Natural killer cell (primary cell): ENCODE measurements around the gene SCARB2. TPM values are rescaled to one million over a fixed set of nuclear protein-coding genes. Genes with fewer than 3 reads are reported as not detected.

Experiments
- ATAC-seq, 3 donors: fragments of 150-1000 bp in 2 of 3; fragments of 200-7000 bp in 1 of 3; cut with Tn5 transposase; 1 replicate in 1 of 3; 2 replicates in 2 of 3; pipeline ENCODE4 v1.10.0; 2021; ENCODE audit warnings: mild to moderate bottlenecking in 2 of 3, moderate library complexity in 2 of 3
- DNase-seq, 2 donors: peaks; one replicate each; pipeline versions ENCODE4 v3.0.0 to v3.0.0-alpha.2; 2013 to 2021; ENCODE audit warnings: mixed read lengths in 1 of 2
- H3K27ac ChIP-seq: one replicate; pipeline ENCODE4 v1.5.1; 2013; ENCODE audit warnings: mild to moderate bottlenecking, low read length
- H3K27me3 ChIP-seq: one replicate; pipeline ENCODE4 v1.6.1; 2013; ENCODE audit warnings: low read length; ENCODE audit not compliant: control insufficient read depth, insufficient read depth
- H3K36me3 ChIP-seq: one replicate; pipeline ENCODE4 v1.6.1; 2013; ENCODE audit warnings: low read length; ENCODE audit not compliant: control insufficient read depth, insufficient read depth
- H3K4me1 ChIP-seq: one replicate; pipeline ENCODE4 v1.6.1; 2013; ENCODE audit warnings: low read length; ENCODE audit not compliant: control insufficient read depth, insufficient read depth
- H3K4me3 ChIP-seq: one replicate; pipeline ENCODE4 v1.5.1; 2013; ENCODE audit warnings: low read length
- H3K9me3 ChIP-seq: one replicate; pipeline ENCODE4 v1.6.1; 2013; ENCODE audit warnings: low read length; ENCODE audit not compliant: control insufficient read depth, insufficient read depth
- H3K27ac Mint-ChIP-seq, 2 donors: one replicate each; pipeline ENCODE4 v1.8.0; 2022; ENCODE audit warnings: mild to moderate bottlenecking in 2 of 2, mixed read lengths in 2 of 2, moderate library complexity in 1 of 2
- H3K27me3 Mint-ChIP-seq, 2 donors: one replicate each; pipeline ENCODE4 v1.8.0; 2022; ENCODE audit warnings: low read depth in 2 of 2, mixed read lengths in 2 of 2
- H3K36me3 Mint-ChIP-seq: one replicate; pipeline ENCODE4 v1.8.0; 2022; ENCODE audit warnings: mixed read lengths
- H3K4me1 Mint-ChIP-seq, 2 donors: one replicate each; pipeline ENCODE4 v1.8.0; 2022; ENCODE audit warnings: mixed read lengths in 2 of 2
- H3K4me3 Mint-ChIP-seq: one replicate; pipeline ENCODE4 v1.8.0; 2022; ENCODE audit warnings: mild to moderate bottlenecking, moderate library complexity, mixed read lengths
- H3K9me3 Mint-ChIP-seq, 2 donors: one replicate each; pipeline ENCODE4 v1.8.0; 2022; ENCODE audit warnings: mixed read lengths in 2 of 2
- WGBS: methylation state at CpG from one replicate; pipeline ENCODE4 v1.1.7; 2013; ENCODE audit warnings: missing lambda C conversion rate; ENCODE audit not compliant: insufficient coverage; 5-methylcytosine and 5-hydroxymethylcytosine counted together
- intact Hi-C: fragments of 100-400 bp; cut with micrococcal nuclease; formaldehyde crosslinking; loops from one replicate; pipeline ENCODE4 v1.14.2; 2022
- total RNA-seq, 4 donors: library from RNA; stranded (reverse); fragments of 120-200 nt in 1 of 4; gene quantifications; one replicate each; pipeline versions ENCODE4 v1.2.3 to v1.2.4, GENCODE V29; 2013 to 2022
- TF ChIP-seq, protein P1 (sequence below): fragments of 200-600 bp; IDR thresholded peaks from one replicate; pipeline ENCODE4 v1.8.0; 2022; ENCODE audit warnings: antibody characterized with exemption

SCARB2 gene
- total RNA-seq, 3 donors from 2014 or later (not counting 1 experiment from before 2014, with no cell fraction given), result 22.0 to 39.0 (median 30.4) TPM

DNA sequence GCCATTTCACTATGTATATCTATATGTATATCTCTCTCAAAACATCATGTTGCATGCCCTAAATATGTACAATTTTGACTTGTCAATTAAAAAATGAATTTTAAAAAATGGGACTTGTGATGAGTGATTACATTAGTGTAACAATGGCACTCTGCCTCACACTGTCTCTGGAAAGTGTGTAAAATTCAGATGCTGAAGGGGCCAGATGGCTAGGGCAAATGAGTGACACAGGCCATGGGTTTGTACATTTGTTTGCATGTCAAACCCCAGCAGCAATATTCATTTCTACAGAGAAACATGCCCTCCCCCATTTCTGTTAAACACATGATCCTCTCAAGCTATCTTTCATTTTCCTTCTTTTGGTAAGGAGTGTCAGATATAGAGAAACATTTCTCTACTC is 8.1 kb downstream of the SCARB2 start:
- no peaks in the 10 kb centered on the region for H3K9me3 ChIP-seq
- Mint-ChIP-seq H3K4me3 (no peak overlapping the region), H3K9me3 (no peaks in the 10 kb centered on the region), H3K36me3 (no peaks in the 10 kb centered on the region), H3K27me3 (no peaks in the 10 kb centered on the region), H3K27ac (no peak overlapping the region), H3K4me1 (peaks cover 27 to 37% of the 10 kb centered on the region in 2 donors)
- intact Hi-C loops, result no loop called here
- no peaks in the 10 kb centered on the region for H3K36me3 ChIP-seq
- ATAC-seq (no peak), DNase-seq (no peak)
- H3K27ac ChIP-seq, result no peak overlapping the region
- H3K4me3 ChIP-seq, result no peak overlapping the region
- TF ChIP-seq, protein P1, sequence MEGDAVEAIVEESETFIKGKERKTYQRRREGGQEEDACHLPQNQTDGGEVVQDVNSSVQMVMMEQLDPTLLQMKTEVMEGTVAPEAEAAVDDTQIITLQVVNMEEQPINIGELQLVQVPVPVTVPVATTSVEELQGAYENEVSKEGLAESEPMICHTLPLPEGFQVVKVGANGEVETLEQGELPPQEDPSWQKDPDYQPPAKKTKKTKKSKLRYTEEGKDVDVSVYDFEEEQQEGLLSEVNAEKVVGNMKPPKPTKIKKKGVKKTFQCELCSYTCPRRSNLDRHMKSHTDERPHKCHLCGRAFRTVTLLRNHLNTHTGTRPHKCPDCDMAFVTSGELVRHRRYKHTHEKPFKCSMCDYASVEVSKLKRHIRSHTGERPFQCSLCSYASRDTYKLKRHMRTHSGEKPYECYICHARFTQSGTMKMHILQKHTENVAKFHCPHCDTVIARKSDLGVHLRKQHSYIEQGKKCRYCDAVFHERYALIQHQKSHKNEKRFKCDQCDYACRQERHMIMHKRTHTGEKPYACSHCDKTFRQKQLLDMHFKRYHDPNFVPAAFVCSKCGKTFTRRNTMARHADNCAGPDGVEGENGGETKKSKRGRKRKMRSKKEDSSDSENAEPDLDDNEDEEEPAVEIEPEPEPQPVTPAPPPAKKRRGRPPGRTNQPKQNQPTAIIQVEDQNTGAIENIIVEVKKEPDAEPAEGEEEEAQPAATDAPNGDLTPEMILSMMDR, result no peak
- H3K4me1 ChIP-seq, result peaks cover 4% of the 10 kb centered on the region
- no peaks in the 10 kb centered on the region for H3K27me3 ChIP-seq

DNA sequence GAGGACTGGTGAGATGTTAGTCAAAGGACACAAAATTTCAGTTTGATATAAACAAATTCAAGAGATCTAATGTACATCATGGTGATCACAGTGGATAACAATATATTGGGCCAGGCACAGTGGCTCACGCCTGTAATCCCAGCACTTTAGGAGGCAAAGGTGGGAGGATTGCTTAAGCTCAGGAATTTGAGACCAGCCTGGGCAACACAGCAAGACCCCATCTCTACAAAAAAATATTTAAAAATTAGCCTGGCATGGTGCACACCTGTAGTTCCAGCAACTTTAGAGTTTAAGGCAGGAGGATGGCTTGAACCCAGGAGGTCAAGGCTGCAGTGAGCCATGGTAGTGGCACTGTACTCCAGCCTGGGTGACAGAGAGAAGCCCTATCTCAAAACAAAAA is 8.7 kb downstream of the SCARB2 start:
- Histone ChIP-seq H3K4me1 (peaks cover 6% of the 10 kb centered on the region), H3K36me3 (no peaks in the 10 kb centered on the region), H3K9me3 (no peaks in the 10 kb centered on the region), H3K27ac (no peak overlapping the region), H3K4me3 (no peak overlapping the region), H3K27me3 (no peaks in the 10 kb centered on the region)
- TF ChIP-seq, protein P1, result no peak
- Mint-ChIP-seq H3K4me1 (peaks cover 31 to 37% of the 10 kb centered on the region in 2 donors), H3K27ac (no peak overlapping the region), H3K36me3 (no peaks in the 10 kb centered on the region), H3K9me3 (no peaks in the 10 kb centered on the region), H3K4me3 (no peak overlapping the region), H3K27me3 (no peaks in the 10 kb centered on the region)
- intact Hi-C loops, result no loop called here
- WGBS, result 100% methylated on average over 1 of the region's 1 CpG
- no peak for ATAC-seq
- DNase-seq, result no peak

DNA sequence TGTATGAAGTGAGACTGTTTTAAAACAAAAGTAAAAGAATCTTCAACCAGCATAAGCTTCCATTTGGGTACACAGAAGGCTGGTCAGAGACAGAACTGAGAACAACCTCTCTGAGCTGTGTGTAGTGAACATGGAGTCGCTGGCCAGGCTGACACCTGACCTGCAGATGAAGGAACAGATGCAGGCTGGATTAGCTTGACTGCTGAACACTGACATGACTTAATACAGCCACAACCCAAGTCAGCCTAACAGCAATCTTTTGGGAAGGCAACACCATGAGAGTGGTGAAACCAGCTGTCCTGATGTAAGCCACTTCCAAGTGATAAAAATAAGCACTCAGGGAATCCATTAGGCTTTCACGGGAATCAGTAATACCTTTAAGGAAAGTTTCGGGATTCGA is 10.1 kb downstream of the SCARB2 start:
- H3K36me3 Mint-ChIP-seq, result no peaks in the 10 kb centered on the region

GRCh38 chr4:76201276-76201675 is 12.3 kb downstream of the SCARB2 start:
- Histone ChIP-seq H3K27ac (no peak overlapping the region), H3K4me3 (no peak overlapping the region), H3K9me3 (no peaks in the 10 kb centered on the region), H3K27me3 (no peaks in the 10 kb centered on the region), H3K4me1 (peaks cover 20% of the 10 kb centered on the region), H3K36me3 (peaks cover 2% of the 10 kb centered on the region)
- no peak for DNase-seq
- Mint-ChIP-seq H3K36me3 (no peaks in the 10 kb centered on the region), H3K4me3 (no peak overlapping the region), H3K9me3 (no peaks in the 10 kb centered on the region), H3K27ac (no peak overlapping the region), H3K4me1 (peaks cover 36 to 40% of the 10 kb centered on the region in 2 donors), H3K27me3 (no peaks in the 10 kb centered on the region)
- no peak for ATAC-seq
- 100% methylated on average over 4 of the region's 4 CpGs for WGBS
- intact Hi-C loops, result no loop called here
- TF ChIP-seq, protein P1, result no peak

More for the DNA sequence above, 10.1 kb downstream of the SCARB2 start:
- DNase-seq (no peak), ATAC-seq (no peak)
- Histone ChIP-seq H3K9me3 (no peaks in the 10 kb centered on the region), H3K4me3 (no peak overlapping the region), H3K4me1 (peaks cover 13% of the 10 kb centered on the region), H3K27ac (no peak overlapping the region), H3K36me3 (no peaks in the 10 kb centered on the region), H3K27me3 (no peaks in the 10 kb centered on the region)
- intact Hi-C loops, result no loop called here
- WGBS, result 92% methylated on average over 4 of the region's 4 CpGs
- TF ChIP-seq, protein P1, result no peak
- peaks cover 38 to 42% of the 10 kb centered on the region in 2 donors for H3K4me1 Mint-ChIP-seq
- no peak overlapping the region for H3K27ac Mint-ChIP-seq
- H3K4me3 Mint-ChIP-seq, result no peak overlapping the region
- H3K9me3 Mint-ChIP-seq, result no peaks in the 10 kb centered on the region
- no peaks in the 10 kb centered on the region for H3K27me3 Mint-ChIP-seq
